HUDEP-2 (cell line): ENCODE measurements around the gene CDH19.

Experiments
- DNase-seq, 76 experiments: peaks; one replicate each; lab custom pipeline; 2025; ENCODE audit not compliant: unreplicated experiment in 76 of 76; lab: John Stamatoyannopoulos, UW

Gene CDH19

GRCh38 chr18:66571845-66572244, 32.0 kb downstream of the CDH19 start:
- no peak for DNase-seq

- no peak for DNase-seq
These were observed 37.3 kb downstream of the CDH19 start for GRCh38 chr18:66566616-66567015.

- no peak for DNase-seq
These were observed 39.7 kb downstream of the CDH19 start for GRCh38 chr18:66564236-66564635.

- no peak for DNase-seq
These were observed 41.6 kb downstream of the CDH19 start for GRCh38 chr18:66562279-66562678.

GRCh38 chr18:66560094-66560493, 43.8 kb downstream of the CDH19 start:
- DNase-seq, result peak in 16 of 76 experiments; percentile 1 to 60 (median 12)

- DNase-seq, result no peak
These were observed 45.1 kb downstream of the CDH19 start for GRCh38 chr18:66558773-66559172.

GRCh38 chr18:66557091-66557490, 46.8 kb downstream of the CDH19 start:
- DNase-seq, result no peak

GRCh38 chr18:66555585-66555984, 48.3 kb downstream of the CDH19 start:
- DNase-seq, result no peak

- no peak for DNase-seq
These were observed 50.1 kb downstream of the CDH19 start for GRCh38 chr18:66553824-66554223.

- no peak for DNase-seq
These were observed 53.5 kb downstream of the CDH19 start for GRCh38 chr18:66550366-66550765.

GRCh38 chr18:66548747-66549146, 55.1 kb downstream of the CDH19 start:
- no peak for DNase-seq

- no peak for DNase-seq
These were observed 69.8 kb downstream of the CDH19 start for GRCh38 chr18:66534110-66534509.

- DNase-seq, result no peak
These were observed 70.2 kb downstream of the CDH19 start for GRCh38 chr18:66533693-66534092.

GRCh38 chr18:66523219-66523991, 80.5 kb downstream of the CDH19 start:
- DNase-seq, result no peak

DNA sequence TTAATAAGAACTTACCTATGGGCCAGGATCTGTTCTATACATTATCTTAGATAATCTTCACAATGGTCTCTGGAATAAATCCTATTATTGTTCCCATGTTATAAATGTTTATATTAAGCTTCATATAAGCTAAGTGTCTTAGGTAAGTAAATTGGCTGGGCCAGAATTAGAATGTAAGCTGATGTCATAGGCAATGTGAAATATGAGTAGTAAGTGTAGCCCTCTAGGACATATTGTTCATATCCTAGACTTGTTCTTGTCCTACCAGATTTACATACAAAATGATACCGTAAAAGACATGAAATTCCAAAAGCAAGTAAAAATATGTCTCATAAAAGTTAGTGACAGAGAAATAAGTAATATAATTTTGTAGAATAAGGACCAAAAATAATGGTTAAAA, 89.9 kb downstream of the CDH19 start:
- no peak for DNase-seq

- DNase-seq, result no peak
These were observed 92.1 kb downstream of the CDH19 start for GRCh38 chr18:66511792-66512191.

DNA sequence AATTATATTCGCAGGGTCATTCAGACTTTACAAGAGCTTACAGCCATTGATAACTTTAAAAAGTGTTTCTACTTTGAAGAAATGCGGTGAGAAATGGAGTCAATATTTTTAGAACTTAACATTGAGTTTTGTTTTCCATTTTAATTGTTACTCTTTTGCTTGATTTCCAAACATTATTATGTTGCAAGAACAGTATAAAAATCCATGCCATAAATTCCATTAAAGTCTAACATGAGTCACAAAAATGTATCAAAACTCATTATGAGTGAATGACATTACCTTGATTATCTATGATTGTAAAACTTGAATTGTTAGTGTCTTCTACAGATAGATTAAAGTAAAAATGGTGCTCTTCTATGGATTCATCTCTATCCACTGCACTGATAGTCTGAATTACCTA, 92.6 kb downstream of the CDH19 start:
- no peak for DNase-seq

GRCh38 chr18:66510357-66511045, 93.4 kb downstream of the CDH19 start:
- DNase-seq, result no peak

DNA sequence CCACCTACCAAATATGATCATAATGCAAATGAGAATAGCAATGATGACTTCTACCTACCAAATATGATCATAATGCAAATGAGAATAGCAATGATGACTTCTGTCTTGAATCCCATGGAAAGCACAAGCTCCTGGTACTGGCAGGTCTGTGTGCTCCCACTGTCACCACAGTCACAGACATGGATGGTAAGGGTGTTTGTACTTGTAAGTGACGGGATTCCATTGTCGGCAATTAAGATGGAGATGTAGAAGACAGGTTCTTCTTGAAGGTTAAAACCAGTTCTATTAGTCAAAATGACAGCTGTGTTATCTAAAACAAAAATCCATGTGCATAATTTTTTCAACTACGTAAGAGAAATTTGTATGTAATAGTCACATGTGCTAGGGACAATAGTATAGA, 95.0 kb downstream of the CDH19 start:
- DNase-seq, result no peak

DNA sequence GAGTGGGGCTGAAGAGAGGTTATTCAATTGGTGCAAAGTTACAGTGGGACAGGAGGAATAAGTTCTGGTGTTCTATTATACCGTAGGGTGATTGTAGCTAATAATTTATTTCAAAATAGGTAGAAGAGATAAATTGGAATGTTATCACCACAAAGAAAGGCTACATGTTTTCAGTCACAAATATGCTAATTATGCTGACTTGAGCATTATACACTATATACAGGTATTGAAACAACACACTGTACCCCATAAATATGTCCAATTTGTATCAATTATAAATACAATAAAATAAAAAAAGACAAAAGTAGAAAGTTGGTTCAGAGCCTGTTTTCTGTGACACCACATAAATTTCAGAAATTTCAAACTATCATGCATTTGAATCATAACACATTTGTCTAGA, 97.7 kb downstream of the CDH19 start:
- no peak for DNase-seq

GRCh38 chr18:66497351-66497750, 106.5 kb downstream of the CDH19 start:
- DNase-seq, result no peak

DNA sequence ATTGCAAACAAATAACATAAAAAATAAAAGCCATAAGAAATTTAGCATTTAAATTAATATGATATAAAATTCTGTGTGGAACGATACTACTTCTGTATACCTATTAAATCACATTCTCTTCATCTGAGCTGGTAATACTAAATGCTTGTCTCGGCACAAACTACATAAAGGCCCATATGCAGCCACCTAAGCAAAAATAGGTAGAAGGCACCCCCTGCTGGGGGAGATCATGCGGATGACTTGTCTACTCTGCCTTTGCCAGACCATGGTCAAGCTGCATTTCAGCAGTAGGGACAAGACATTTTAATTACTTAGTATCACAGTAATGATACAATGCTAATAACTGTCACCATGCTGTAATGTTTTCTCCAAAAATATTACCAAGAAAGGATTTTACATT, 108.0 kb downstream of the CDH19 start:
- peak in 23 of 76 experiments; percentile 1 to 59 (median 15) for DNase-seq
